Suprapubic skin (tissue), 4 donors: Measurements from ENCODE around the gene CALML3.

Experiments
- CTCF ChIP-seq, 2 donors: fragments of 200-600 bp in 1 of 2; fragments of 450-650 bp in 1 of 2; sonication (generic) in 1 of 2; IDR thresholded peaks; one replicate each; pipeline ENCODE4 v1.5.1; 2016 to 2019; ENCODE audit warnings: antibody characterized with exemption in 2 of 2, mild to moderate bottlenecking in 1 of 2, moderate library complexity in 1 of 2
- EP300 ChIP-seq: sonication (generic); formaldehyde crosslinking; IDR thresholded peaks from one replicate; pipeline ENCODE4 v1.6.1; 2017; ENCODE audit warnings: antibody characterized with exemption
- POLR2AphosphoS5 ChIP-seq, 3 donors: sonication (generic); formaldehyde crosslinking; IDR thresholded peaks; one replicate each; pipeline ENCODE4 v1.6.1; 2017; ENCODE audit warnings: antibody characterized with exemption in 3 of 3

DNA sequence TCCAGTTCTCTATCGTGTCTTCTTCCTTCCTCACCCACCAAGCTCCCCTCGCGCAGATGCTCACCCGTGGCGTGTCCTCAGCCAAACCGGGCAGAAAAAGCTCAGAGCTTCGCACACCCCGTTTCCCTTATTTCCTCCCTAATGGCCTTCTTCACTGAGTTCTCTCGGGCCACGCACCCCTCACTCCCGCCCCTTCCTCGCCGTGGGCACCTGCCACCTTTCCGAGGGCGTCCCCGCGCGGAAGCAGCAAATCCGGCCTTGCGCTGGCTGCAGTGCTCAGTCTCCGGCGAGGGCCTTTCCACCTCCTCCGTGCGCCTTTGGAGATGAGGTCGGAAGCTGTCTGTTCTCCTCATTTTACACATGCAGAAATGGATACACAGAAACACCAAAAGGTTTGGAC is 12.4 kb upstream of the CALML3 start:
- TF ChIP-seq CTCF (IDR thresholded peaks at IDR 0.05) (no peak), POLR2AphosphoS5 (IDR thresholded peaks at IDR 0.05) (no peak), EP300 (no peak)
